ENCODE results near the gene POLR3B.
"Not testable (repeated sequence)": the region's sequence is repeated elsewhere in the genome, so short reads cannot be mapped to it uniquely, and the experiment has no call there.

Gene POLR3B

DNA sequence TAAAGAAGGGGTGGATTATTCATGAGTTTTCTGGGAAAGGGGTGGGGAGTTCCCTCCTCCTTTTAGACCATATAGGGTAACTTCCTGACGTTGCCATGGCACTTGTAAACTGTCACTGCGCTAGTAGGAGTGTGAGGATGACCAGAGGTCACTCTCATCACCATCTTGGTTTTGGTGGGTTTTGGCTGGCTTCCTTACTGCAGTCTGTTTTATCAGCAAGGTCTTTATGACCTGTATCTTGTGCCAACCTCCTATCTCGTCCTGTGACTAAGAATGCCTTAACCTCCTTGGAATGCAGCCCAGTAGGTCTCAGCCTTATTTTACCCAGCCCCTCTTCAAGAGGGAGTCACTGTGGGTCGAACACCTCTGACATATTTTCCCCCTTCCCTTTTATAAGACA, 24.3 kb downstream of the POLR3B start:
- H3K9ac ChIP-seq (ENCODE audit: low read depth, low read length); H3K27ac ChIP-seq (ENCODE audit: low read length); H3K27me3 ChIP-seq (ENCODE audit: insufficient read depth, low read length); H3K9me3 ChIP-seq (ENCODE audit: insufficient read depth, low read depth, low read length); H3K4me1 ChIP-seq (ENCODE audit: insufficient read depth, low read length); H3K4me3 ChIP-seq (ENCODE audit: low read length): not testable (repeated sequence)
- H3K36me3 ChIP-seq (ENCODE audit: insufficient read depth, low read depth, low read length), result peaks cover 44% of the 10 kb centered on the region

DNA sequence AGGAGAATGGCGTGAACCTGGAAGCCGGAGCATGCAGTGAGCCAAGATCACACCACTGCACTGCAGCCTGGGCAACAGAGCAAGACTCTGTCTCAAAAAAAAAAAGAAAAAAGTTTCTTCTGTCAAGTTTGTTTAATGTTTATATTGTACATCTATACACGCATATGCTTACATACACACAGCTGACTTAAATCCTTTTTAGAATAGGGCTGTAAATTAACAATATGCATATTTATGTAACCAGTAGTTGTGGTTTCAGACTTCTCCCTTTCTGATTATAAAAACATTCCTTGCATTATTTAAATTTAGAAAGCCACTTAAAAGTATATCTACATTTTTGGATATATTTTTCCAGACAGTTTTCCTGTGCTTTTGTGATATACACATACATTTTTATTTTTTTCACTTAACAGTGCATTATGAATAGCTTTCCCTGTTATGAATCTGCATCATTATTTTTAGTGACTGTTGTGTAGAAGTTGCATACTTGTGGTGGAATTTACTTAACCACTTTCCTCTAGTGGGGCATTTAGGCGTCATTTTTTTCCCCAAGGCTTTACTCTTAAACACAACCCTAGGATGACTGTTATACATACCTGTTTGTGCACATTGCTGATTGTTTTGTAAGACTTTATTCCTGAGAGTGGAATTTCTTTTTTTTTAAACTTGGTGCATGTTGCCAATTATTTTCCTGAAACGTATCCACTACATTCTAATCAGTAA, 29.4 kb downstream of the POLR3B start:
- no peak overlapping the region for H3K4me3 ChIP-seq (ENCODE audit: low read length)
- peaks cover 14% of the 10 kb centered on the region for H3K36me3 ChIP-seq (ENCODE audit: insufficient read depth, low read depth, low read length)
- H3K9ac ChIP-seq (ENCODE audit: low read depth, low read length), result no peak overlapping the region
- H3K27ac ChIP-seq (ENCODE audit: low read length), result no peak overlapping the region
- no peaks in the 10 kb centered on the region for H3K27me3 ChIP-seq (ENCODE audit: insufficient read depth, low read length)
- H3K4me1 ChIP-seq (ENCODE audit: insufficient read depth, low read length), result peaks cover 4% of the 10 kb centered on the region; the same call in 1 of the 2 replicates
- no peaks in the 10 kb centered on the region for H3K9me3 ChIP-seq (ENCODE audit: insufficient read depth, low read depth, low read length)

DNA sequence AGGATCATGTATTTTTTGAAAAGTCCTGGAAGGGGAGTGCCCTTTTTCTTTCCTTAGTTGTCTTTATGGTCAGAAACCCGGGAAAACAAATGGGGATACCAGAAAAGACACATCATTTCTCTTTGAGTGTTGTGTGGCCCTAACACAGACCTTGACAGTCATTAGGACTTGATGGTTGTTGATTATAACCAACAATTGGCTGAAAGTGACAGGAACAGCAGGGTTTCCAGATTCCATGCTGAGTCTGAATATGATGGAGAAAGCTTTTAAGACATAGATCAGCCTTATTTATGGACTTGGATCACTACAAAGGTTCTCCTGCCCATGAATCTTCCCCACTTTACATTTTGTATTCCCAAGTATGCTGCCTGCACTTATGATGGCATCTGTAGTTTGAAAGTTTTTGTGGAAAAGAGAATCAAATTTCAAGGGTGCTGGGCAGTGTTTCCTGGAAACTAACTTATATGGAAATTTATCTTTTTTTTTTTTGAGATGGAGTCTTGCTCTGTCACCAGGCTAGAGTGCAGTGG, 30.4 kb downstream of the POLR3B start:
- no peaks in the 10 kb centered on the region for H3K9me3 ChIP-seq (ENCODE audit: insufficient read depth, low read depth, low read length)
- peaks cover 8% of the 10 kb centered on the region for H3K36me3 ChIP-seq (ENCODE audit: insufficient read depth, low read depth, low read length)
- no peak overlapping the region for H3K27ac ChIP-seq (ENCODE audit: low read length)
- no peak overlapping the region for H3K9ac ChIP-seq (ENCODE audit: low read depth, low read length)
- H3K4me1 ChIP-seq (ENCODE audit: insufficient read depth, low read length), result peaks cover 4% of the 10 kb centered on the region; the same call in 1 of the 2 replicates
- no peak overlapping the region for H3K4me3 ChIP-seq (ENCODE audit: low read length)
- H3K27me3 ChIP-seq (ENCODE audit: insufficient read depth, low read length), result no peaks in the 10 kb centered on the region

DNA sequence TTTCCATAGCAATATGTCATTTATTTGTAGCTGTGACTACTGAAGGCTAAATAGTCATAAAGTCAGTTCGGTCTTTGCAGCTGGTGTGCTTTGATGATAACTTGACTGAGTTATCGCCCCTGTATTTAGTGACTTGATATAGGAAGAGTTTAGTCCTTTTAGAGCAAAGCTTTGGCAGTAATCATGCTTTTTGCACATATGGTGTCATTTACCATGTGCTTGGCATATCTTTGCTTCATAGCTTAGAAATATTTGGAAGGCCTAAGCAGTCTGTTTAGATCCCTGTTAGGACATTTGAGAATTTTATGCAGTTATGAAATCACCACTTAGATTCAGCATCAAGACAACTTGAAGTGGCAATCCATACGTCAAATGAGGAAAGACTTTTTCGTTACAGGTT, 31.6 kb downstream of the POLR3B start:
- Histone ChIP-seq H3K27ac (ENCODE audit: low read length) (no peak overlapping the region), H3K36me3 (ENCODE audit: insufficient read depth, low read depth, low read length) (peaks cover 14% of the 10 kb centered on the region), H3K4me1 (ENCODE audit: insufficient read depth, low read length) (peaks cover 4% of the 10 kb centered on the region; the same call in 1 of the 2 replicates), H3K27me3 (ENCODE audit: insufficient read depth, low read length) (no peaks in the 10 kb centered on the region), H3K4me3 (ENCODE audit: low read length) (no peak overlapping the region), H3K9ac (ENCODE audit: low read depth, low read length) (no peak overlapping the region), H3K9me3 (ENCODE audit: insufficient read depth, low read depth, low read length) (no peaks in the 10 kb centered on the region)

DNA sequence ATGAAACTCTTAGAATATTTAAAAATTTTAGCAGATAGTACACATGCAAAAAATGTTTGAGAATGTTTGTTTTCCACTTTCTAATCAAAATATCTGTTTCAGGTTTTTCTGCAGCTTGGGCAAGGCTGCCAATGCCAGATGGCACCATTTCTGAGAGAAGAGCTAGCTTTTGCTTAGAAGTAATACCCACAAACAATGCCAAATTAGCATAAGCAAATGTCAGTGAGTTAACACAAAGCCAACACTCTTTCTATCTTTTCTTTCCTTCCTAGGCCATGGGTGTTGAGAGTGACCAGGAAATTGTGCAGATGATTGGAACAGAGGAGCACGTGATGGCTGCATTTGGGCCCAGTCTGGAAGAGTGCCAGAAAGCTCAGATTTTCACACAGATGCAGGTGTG, 35.2 kb downstream of the POLR3B start:
- Histone ChIP-seq H3K9me3 (ENCODE audit: insufficient read depth, low read depth, low read length) (peaks cover 11% of the 10 kb centered on the region), H3K4me3 (ENCODE audit: low read length) (no peak overlapping the region), H3K27ac (ENCODE audit: low read length) (no peak overlapping the region), H3K4me1 (ENCODE audit: insufficient read depth, low read length) (peaks cover 2% of the 10 kb centered on the region; the same call in 1 of the 2 replicates), H3K36me3 (ENCODE audit: insufficient read depth, low read depth, low read length) (peaks cover 45% of the 10 kb centered on the region), H3K9ac (ENCODE audit: low read depth, low read length) (no peak overlapping the region), H3K27me3 (ENCODE audit: insufficient read depth, low read length) (no peaks in the 10 kb centered on the region)

DNA sequence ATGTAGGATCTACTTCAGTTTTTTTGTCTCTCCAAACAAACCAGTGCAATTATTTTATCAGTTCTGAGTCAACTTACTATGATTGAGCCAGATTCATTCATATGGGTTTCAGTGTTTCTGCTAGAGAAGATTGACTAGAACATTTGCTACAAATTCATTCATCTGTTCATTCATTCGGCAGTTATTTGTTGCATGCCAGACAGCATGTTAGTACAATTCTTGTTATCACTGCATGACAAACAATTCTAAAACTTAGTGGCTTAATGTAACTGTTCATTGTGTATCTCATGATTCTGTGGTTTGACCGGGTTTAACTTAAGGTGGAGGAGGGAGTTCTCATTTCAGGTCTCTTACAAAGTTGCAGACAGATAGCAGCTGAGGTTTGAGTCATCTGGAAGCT, 52.3 kb downstream of the POLR3B start:
- Histone ChIP-seq H3K9me3 (ENCODE audit: insufficient read depth, low read depth, low read length) (no peaks in the 10 kb centered on the region), H3K4me1 (ENCODE audit: insufficient read depth, low read length) (no peaks in the 10 kb centered on the region), H3K27me3 (ENCODE audit: insufficient read depth, low read length) (no peaks in the 10 kb centered on the region), H3K27ac (ENCODE audit: low read length) (no peak overlapping the region), H3K9ac (ENCODE audit: low read depth, low read length) (no peak overlapping the region), H3K4me3 (ENCODE audit: low read length) (no peak overlapping the region), H3K36me3 (ENCODE audit: insufficient read depth, low read depth, low read length) (peaks cover 3% of the 10 kb centered on the region; the same call in 1 of the 2 replicates)

DNA sequence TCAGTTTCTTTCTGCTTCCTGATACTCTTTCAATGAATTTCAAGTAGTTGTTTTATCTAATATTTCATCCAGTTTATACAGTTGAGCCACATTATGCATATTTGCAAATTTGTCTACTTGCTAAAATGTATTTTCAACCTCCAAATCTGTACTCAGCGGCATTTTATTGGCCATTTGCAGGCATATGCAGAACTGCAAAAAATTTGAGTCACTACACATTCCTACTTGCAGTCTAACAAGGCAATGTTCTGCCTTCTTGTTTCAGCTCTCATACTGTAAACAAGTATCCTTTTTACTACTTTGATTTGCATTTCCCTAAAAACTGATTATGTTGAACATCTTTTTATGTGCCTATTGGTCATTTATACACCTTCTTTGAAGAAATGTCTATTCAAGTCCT, 55.0 kb downstream of the POLR3B start:
- Histone ChIP-seq H3K9me3 (ENCODE audit: insufficient read depth, low read depth, low read length) (no peaks in the 10 kb centered on the region), H3K4me3 (ENCODE audit: low read length) (no peak overlapping the region), H3K27me3 (ENCODE audit: insufficient read depth, low read length) (no peaks in the 10 kb centered on the region), H3K36me3 (ENCODE audit: insufficient read depth, low read depth, low read length) (peaks cover 3% of the 10 kb centered on the region; the same call in 1 of the 2 replicates), H3K9ac (ENCODE audit: low read depth, low read length) (no peak overlapping the region), H3K4me1 (ENCODE audit: insufficient read depth, low read length) (no peaks in the 10 kb centered on the region; the same call in 1 of the 2 replicates), H3K27ac (ENCODE audit: low read length) (no peak overlapping the region)

DNA sequence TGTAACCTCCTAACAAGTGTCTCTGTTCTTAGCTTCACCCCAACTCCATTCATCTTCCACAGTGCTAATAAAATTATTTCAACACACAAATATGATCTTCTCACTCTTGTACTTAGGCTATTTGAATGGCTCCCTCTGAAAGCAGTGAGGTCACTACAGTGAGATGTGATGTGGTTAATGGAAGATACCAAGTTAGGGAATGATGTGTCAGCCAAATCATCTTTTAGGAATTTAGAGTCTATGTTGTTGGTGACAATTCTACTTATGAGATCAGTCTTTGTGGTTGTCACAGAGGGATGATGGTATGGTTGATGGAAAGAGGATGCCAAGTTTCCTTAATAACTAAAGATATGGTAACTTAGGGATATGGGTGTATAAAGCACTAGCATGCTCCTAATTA, 57.6 kb downstream of the POLR3B start:
- H3K27ac ChIP-seq (ENCODE audit: low read length), result no peak overlapping the region
- no peaks in the 10 kb centered on the region for H3K27me3 ChIP-seq (ENCODE audit: insufficient read depth, low read length)
- no peak overlapping the region for H3K4me3 ChIP-seq (ENCODE audit: low read length)
- peaks cover 8% of the 10 kb centered on the region for H3K4me1 ChIP-seq (ENCODE audit: insufficient read depth, low read length)
- H3K9me3 ChIP-seq (ENCODE audit: insufficient read depth, low read depth, low read length), result no peaks in the 10 kb centered on the region
- H3K9ac ChIP-seq (ENCODE audit: low read depth, low read length), result no peak overlapping the region
- H3K36me3 ChIP-seq (ENCODE audit: insufficient read depth, low read depth, low read length), result 0 out of 2 replicates have a peak, but pooled peaks cover 3% of the 10 kb centered on the region

DNA sequence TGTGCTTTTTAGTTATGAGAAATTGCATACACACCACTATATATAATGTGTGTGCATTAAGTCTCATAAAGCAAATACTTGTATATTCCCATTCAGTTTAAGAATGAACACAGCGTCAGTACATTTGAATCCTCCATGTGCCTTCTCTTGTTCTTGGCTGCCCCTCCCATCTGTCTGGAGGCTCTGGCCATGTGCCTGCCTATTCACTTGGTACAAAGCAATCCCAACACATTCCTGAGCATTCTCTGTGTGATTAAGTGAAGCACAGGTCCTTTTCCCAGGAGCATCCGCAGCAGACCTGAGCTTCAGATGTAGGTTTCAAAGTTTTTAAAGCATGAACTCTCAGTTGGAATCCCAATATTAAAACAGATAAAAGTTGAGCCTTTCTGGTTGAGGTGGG, 58.7 kb downstream of the POLR3B start:
- Histone ChIP-seq H3K9ac (ENCODE audit: low read depth, low read length) (no peak overlapping the region), H3K27ac (ENCODE audit: low read length) (no peak overlapping the region), H3K4me1 (ENCODE audit: insufficient read depth, low read length) (peaks cover 8% of the 10 kb centered on the region), H3K36me3 (ENCODE audit: insufficient read depth, low read depth, low read length) (0 out of 2 replicates have a peak, but pooled peaks cover 3% of the 10 kb centered on the region), H3K27me3 (ENCODE audit: insufficient read depth, low read length) (no peaks in the 10 kb centered on the region), H3K4me3 (ENCODE audit: low read length) (no peak overlapping the region), H3K9me3 (ENCODE audit: insufficient read depth, low read depth, low read length) (no peaks in the 10 kb centered on the region)

DNA sequence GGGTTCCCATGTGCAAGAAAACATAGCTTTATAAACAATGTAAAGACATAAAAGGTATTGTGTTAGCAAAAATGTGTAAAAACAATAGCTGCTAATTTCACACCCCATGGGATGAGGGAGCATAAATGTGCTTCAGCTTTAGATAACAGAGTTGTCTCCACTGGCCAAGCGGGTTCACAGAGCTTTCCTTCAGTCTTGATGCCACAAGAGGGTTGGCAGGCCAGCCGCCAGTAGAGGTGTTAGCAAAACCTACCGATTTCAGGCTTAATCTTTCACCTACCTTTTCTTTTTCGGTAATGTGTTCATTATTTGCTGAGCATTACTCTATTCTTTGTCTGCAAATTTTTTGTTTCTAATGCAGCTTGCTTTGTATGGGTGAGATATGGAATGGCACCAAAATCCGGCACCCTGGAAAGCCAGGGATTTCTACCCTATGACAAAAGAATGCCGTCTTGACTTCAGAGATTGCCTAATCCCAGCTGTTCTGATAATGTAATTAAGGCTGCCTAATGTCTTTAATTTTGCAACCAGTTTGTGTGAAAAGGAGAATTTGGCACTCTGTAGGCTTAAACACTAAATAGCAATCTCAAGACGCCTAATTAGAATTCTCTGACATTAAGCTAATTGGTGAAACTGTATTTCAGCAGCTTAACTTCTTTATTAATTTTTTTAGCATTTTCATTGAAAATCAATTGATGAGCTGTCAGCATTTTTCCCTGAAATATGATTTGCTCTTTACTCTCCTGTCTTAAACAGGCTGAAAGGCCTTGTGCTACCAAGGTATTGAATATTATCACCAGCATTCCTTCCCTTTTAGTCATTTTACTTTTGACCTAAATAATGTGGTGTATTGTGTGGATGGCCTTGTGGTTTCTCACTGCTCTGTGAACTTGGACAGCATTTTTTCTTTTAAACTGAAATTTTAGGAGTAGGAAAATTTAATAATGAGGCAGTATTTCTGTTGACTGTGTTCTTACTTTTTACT, 60.7 kb downstream of the POLR3B start:
- Histone ChIP-seq H3K9me3 (ENCODE audit: insufficient read depth, low read depth, low read length) (no peaks in the 10 kb centered on the region), H3K4me1 (ENCODE audit: insufficient read depth, low read length) (peaks cover 8% of the 10 kb centered on the region), H3K27ac (ENCODE audit: low read length) (no peak overlapping the region), H3K9ac (ENCODE audit: low read depth, low read length) (no peak overlapping the region), H3K27me3 (ENCODE audit: insufficient read depth, low read length) (no peaks in the 10 kb centered on the region), H3K4me3 (ENCODE audit: low read length) (no peak overlapping the region), H3K36me3 (ENCODE audit: insufficient read depth, low read depth, low read length) (no peaks in the 10 kb centered on the region)

DNA sequence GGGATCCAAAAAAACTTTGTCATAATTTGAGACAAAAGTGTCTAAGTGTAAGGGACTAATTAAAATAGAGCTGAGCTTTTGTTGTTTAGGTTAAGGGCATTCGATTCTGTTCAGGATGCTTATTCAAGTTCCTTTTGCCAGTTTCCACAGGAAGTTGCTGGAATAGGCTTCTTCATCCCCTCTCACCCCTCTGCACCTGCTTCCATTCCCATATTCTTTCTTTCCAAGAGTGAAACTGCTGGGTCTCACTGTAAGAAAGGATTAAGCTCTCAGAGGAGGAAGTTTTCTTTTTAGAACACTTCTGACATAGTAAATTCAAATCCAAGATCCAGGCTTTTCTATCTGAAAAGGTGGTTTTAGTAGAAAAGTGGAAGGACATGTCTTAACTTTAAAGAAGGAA, 61.4 kb downstream of the POLR3B start:
- no peaks in the 10 kb centered on the region for H3K27me3 ChIP-seq (ENCODE audit: insufficient read depth, low read length)
- no peak overlapping the region for H3K4me3 ChIP-seq (ENCODE audit: low read length)
- H3K9ac ChIP-seq (ENCODE audit: low read depth, low read length), result no peak overlapping the region
- H3K36me3 ChIP-seq (ENCODE audit: insufficient read depth, low read depth, low read length), result no peaks in the 10 kb centered on the region
- H3K27ac ChIP-seq (ENCODE audit: low read length), result no peak overlapping the region
- H3K4me1 ChIP-seq (ENCODE audit: insufficient read depth, low read length), result peaks cover 8% of the 10 kb centered on the region
- no peaks in the 10 kb centered on the region for H3K9me3 ChIP-seq (ENCODE audit: insufficient read depth, low read depth, low read length)

All from iPS-20b (cell line).